WTC11 (cell line): Measurements from ENCODE around the gene ALDH16A1.

ENCODE experiments used
- TF ChIP-seq, protein P1 (sequence below): fragments of 200-600 bp; IDR thresholded peaks from 2 replicates; pipeline ENCODE4 v1.8.0; 2022; ENCODE audit warnings: antibody characterized with exemption
- TF ChIP-seq, protein P2 (sequence below): sonication (generic); formaldehyde crosslinking; IDR thresholded peaks from 2 replicates; pipeline ENCODE4 v1.8.1; 2022; ENCODE audit warnings: low read depth, mild to moderate bottlenecking, moderate library complexity, missing genetic modification reagents, borderline replicate concordance

DNA sequence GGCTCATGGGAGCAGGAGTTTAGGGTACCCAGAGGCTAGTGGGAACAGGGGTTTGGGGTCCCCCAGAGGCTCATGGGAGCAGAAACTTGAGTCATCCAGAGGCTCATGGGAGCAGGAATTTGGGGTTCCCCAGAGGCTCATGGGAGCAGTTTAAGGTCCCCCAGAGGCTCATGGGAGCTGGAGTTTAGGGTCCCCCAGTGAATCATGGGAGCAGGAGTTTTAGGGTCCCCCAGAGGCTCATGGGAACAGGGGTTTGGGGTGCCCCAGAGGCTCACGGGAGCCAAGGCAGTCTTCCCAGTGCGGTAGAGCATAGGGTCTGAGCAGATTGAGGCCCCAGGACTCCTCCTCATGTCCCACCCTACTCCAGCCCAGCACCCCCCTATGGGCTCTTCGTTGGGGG is 12.3 kb downstream of the ALDH16A1 start:
- TF ChIP-seq, protein P1, sequence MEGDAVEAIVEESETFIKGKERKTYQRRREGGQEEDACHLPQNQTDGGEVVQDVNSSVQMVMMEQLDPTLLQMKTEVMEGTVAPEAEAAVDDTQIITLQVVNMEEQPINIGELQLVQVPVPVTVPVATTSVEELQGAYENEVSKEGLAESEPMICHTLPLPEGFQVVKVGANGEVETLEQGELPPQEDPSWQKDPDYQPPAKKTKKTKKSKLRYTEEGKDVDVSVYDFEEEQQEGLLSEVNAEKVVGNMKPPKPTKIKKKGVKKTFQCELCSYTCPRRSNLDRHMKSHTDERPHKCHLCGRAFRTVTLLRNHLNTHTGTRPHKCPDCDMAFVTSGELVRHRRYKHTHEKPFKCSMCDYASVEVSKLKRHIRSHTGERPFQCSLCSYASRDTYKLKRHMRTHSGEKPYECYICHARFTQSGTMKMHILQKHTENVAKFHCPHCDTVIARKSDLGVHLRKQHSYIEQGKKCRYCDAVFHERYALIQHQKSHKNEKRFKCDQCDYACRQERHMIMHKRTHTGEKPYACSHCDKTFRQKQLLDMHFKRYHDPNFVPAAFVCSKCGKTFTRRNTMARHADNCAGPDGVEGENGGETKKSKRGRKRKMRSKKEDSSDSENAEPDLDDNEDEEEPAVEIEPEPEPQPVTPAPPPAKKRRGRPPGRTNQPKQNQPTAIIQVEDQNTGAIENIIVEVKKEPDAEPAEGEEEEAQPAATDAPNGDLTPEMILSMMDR, result no peak
- TF ChIP-seq, protein P2, sequence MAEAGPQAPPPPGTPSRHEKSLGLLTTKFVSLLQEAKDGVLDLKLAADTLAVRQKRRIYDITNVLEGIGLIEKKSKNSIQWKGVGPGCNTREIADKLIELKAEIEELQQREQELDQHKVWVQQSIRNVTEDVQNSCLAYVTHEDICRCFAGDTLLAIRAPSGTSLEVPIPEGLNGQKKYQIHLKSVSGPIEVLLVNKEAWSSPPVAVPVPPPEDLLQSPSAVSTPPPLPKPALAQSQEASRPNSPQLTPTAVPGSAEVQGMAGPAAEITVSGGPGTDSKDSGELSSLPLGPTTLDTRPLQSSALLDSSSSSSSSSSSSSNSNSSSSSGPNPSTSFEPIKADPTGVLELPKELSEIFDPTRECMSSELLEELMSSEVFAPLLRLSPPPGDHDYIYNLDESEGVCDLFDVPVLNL (CRISPR knock-in tag), result no peak
